NCI-H2196 treated with DMSO at 0.1 percent for 48 hours (cell line): Measurements from ENCODE around the gene MSANTD4.
"Not testable (repeated sequence)": the region's sequence is repeated elsewhere in the genome, so short reads cannot be mapped to it uniquely, and the experiment has no call there.

ENCODE experiments used
- DNase-seq: peaks from one replicate; lab custom pipeline; 2025; ENCODE audit not compliant: unreplicated experiment; lab: John Stamatoyannopoulos, UW

MSANTD4 gene

DNA sequence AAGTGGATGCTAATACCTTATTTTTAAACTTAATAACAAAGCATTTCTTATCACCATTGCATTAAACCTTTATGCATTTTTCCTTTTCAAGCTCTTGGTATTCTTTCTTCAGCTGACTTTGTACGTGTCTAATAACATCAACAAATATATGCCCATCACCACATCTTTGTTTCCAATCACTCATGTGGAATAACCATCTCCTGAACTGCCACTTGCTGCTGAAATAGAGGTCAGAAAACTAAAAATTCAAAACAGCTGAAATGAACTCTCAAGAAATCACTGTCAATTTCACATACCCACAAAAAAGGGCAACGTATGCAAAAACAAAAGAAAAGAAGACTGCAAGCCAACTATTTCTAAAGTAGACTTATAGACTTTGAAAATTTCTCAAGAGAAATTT lies 7.4 kb downstream of the MSANTD4 start:
- DNase-seq, result no peak

DNA sequence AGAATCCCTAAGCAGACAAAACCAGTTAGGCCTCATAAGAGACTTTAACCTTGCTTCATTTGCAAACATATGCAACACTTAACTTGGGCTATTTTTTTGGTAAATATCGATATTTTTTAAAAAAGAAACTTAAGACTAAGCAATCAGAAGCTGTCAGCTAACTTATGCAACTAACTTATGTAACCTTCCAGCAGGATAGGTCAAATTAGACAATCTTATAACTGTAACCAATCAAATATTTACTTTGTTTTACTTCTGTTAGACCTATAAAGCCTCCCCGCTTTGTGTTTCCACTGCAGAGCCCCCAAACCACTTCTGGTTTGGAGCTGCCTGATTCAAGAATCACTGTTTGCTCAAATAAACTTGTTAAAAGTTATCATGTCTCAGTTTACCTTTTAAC lies 8.0 kb downstream of the MSANTD4 start:
- no peak for DNase-seq

DNA sequence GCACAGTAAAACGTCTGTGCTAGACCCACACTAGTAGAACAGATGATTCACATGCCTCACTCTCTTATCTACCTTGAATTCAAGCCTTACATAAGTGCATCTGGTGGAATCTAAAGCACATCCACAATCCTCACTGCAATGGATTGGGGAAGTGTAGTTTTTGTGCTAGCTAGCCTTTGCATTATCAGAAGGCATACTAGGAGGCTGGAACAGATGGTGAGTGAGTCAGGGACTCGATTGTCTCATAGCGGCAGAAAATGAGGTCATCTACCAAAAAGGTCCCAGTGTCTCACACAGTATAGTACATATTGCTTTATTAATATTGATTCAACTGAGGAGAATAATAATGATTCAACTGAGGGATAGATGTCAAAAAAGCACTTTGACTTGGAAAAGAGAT lies 9.3 kb downstream of the MSANTD4 start:
- DNase-seq, result no peak

DNA sequence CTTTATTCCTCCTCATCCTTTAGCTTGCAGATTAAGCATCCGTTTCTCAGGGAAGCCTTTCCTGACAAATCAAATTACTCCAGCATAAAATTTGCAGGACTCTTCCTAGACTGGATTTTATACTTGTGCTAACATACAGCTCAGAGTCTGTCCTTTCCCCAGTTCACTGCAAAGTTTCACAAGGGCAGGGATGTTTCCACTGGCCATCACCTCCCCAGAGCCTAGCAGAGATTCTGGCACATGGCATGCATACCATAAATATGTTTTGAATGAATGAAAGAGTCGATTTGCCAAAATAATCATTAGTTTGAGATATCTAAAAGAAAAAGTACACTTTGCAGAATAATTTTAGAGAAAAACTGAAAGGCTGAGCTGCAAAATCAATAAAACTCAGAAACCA lies 10.6 kb downstream of the MSANTD4 start:
- DNase-seq, result no peak

DNA sequence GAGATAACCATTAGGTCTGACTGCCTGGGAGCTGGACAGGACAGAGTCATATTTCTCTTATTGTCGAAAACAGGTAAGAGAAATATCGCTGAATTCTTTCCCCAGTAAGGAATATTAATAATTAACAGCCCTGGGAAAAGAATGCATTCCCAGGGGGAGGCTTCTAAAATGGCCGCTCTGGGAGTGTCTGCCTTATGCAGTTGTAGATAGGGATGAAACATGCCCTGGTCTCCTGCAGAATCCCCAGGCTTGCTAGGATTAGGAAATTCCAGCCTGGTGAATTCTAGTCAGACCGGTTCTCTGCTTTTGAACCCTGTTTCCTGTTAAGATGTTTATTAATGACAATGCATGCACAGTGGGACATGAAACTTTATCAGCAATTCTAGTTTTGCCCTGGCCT lies 18.9 kb downstream of the MSANTD4 start:
- not testable (repeated sequence) for DNase-seq

DNA sequence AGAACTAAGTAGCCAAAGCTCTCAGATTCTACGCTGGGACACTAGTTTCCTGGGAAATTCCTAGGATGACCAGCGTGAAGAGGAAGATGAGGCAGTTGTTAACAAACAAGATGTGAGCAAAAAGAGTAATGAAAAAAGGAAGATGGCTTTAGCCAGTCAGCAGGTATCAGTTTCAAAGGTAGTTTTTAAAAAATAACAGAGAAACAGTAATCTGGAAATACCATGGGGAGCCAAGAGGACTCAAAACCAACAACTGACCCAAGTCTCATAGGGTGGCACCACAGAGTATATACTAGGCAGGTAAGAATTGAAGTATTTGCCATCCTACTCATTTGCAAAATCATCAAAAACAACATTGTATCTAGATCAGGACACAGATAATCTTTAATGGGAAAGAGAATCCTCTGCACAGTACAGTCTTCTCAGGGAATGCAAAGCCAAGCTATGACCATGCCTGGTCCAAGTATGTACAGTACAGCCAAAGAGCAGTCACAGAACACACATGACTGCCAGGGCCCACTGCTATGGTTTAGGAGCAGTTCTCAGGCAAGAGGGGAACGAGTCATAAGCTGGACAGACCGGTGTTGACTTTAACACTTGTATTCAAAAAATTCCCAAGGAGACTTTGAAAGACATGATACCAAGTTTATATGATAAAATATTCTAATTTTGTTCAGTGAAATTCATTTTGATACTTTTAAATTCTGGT lies 20.6 kb downstream of the MSANTD4 start:
- DNase-seq, result no peak

DNA sequence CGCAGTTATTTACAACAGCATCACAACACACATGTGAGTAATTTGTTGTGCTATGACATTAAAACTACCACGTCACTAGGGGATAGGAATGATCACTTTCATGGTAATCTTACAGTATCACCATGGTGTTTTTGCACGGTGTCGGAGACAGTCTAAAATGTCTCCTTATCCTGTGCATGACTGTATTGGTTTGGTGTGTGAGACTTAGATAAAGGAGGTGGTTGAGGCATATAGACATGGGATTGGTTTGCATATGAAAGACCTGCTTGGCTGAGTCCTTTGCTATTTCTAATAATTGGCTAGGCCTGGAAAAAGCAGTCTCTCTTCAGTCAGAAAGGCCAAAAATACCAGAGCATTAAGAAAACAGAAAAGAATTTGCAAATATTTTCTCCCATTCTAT lies 30.2 kb downstream of the MSANTD4 start:
- no peak for DNase-seq

DNA sequence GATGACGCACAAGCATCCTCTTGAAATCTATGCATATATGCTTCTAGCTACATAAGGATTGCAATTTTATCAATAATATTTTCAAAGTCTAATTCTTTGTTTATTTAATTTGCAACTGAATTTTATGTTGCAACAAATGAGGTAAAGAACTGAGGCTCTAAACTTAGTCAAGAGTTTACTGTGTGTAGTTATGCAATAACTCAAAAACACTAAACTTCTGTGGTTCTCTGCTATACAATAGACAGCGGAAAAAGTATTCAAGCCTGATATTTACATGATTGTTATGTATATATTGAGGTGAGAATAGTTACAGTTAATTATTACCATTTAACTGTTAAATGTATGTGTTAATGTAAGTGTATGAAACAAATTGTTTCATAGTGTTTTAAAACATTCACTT lies 32.9 kb downstream of the MSANTD4 start:
- DNase-seq, result no peak

DNA sequence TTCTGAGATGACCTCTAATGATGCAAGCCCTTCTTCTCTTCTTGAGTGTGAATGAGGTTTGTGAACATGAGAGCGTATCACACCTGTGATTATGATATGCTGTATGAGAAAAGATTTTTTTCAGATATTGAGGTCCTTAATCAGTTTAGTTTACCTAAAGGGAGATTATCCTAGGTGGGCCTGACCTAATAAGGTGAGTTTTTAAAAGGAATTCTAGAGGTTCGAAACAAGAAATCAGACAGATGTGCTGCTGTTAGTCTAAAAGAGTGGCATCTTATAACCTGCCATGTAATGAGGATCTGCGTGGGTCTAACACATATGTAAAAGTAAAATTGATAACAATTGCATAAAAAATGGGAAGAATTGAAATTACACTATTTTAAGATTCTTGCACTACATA lies 33.8 kb downstream of the MSANTD4 start:
- DNase-seq, result no peak

DNA sequence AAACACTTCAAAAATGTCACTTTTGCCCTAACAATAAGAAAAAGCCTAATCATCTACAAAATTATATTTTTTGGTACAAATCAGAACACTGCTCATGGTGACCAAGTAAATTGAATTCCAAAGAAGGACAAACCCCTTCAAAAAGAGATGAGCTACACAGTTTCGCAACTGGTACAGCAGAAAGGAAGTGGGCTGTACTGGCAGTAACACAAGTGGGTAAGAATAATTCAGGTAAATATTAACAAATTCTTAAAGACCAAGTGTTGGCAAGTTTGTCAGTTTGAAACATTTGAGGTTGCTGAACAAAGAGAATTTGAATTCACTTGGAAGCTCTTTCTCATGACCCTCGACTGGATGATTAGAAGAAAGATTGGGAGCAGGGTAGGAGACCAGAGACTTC lies 35.5 kb downstream of the MSANTD4 start:
- DNase-seq, result no peak

DNA sequence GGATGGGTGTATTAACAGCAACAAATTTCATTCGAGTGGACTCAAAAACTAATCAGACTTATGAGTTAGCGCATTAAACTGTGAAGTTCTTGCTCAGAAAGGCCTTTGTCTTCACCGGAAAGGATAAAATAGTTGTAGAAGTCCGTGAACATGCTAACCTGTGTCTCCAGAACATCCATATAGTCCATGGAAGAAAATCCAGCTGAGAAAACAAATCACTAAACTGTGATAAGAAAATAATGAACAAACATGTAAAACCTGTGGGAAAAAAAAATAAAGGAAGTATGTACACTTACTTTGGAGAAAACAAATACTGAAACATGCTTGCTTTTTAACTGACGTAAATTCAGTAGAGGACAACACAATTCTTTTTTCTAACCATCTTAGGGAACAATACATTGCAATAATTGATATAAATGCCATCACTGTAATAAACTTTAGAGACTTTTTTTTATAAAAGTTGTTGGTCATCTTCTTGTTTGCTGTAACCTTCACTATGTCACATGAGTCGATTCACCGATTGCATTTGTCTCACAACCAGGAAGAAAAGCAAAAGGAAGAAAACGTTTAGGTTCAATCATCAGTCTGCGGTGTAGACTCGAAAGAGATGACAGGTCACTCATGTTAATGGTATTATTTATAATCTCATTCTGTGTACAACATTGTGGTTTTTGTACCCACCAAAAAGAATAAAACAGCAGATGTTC lies 41.9 kb downstream of the MSANTD4 start:
- DNase-seq, result no peak

DNA sequence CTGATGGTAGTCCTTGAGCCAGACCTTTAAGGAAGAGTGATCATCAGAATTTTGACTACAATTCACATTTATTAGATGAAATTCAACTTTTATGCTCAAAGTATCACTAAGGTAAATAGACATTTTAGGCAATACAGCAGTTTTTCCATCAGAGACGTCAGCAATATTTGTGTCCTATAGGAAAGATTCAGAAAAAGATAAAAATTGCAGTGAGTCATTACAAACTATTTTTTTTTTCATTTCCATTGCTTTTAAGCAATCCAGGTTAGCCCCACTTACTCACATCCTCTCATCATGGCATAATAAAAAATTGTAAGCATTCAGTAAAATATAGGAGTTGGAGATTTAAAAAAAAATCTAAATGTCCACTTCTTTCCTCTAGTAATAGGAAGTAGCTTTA lies 46.9 kb downstream of the MSANTD4 start:
- no peak for DNase-seq

DNA sequence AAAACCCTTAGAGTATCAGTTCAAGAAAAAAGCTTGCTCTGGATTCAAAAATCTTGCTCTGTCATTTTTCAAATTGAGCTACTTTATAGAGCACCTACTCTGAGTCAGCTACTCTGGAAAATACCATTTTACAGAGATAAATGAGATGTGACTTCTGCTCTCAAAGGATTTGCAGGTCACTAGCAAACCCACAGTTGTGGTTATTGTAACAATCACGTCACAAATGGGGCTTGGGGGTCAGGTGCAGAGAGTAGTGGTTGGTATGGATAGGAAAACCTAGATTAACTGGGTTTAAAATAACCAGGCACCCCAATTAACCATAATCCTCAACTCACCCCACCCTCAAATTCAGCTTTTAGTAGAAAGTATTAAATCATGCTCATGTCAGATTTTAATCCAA lies 52.3 kb downstream of the MSANTD4 start:
- no peak for DNase-seq

DNA sequence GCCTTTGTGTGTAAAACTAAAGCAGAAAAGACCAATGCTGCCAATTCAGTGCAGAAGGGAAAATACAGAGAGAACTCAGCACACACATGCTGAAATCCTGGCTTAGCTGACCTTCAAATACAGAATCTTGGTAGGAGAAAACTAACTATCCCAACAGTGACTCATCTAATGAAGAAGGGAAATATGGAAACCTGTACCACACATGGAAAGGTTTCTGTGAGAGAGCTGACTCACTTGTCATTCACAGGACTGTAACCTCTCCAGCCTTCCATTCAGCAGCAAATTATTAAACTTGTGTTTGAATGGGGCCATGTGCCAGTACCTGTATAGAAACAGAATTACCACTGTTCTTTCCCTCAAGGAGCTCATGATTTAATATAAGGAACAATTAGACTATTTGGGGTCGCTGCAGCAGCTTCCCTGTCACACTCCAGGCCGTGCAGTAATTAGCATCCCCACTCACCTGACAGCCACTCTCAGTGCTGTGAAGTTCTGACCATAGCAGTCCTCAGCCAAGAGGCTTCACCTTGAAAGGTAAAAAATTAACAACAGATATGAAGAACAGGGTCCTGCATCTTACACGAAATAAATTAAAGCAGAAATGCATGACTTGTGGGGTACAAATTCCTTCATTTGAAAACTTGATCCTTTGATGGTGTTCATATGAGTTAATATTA lies 53.9 kb downstream of the MSANTD4 start:
- DNase-seq, result no peak

DNA sequence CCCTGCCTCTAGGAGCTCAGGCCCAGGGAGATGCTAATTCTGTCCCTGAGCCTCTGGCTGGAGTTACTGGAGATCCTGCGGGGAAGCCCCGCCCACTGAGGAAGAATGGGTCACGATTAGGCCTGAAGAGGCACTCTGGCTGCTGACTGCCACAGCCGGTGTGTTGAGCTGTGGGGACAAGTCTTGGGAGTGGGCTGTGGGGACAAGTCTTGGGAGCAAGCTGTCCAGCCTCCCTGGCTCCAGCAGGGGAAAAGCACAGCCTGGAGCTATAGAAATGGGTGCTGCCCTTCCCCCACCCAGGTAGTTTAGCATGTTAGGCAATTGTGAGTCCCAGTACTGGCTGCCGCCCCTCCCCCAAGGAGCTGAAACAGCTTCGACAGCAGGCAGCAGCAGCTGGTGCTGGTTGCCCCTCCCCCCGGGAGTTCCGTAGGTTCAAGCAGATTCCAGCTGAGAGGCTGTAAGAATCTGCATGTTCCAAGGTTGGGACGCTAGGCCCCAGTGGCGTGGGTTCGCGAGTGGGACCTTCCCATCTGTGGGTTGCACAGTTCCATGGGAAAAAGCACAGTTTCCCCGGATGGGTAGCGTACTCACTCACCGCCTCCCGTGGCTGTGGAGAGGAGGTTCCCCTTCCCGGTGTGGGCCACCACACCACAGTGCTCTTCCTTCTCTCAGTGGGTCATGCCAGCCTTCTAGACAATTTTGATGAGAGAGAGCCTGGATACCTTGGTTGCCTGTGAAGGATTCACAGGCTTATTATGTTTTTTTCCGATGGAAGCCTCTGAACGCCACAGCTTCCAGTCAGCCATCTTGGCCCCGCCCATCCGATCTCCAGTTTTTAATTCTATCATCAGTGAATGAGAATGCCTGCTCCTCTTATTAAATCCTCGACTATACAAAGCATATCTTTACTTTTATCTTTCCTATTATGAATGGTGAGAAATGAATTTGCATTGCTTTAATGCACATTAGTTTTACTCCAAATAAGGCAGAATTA lies 61.5 kb downstream of the MSANTD4 start:
- DNase-seq, result no peak
